IPS-20b (cell line): ENCODE results near the gene TBC1D3B.

Source experiments
- H3K27ac ChIP-seq: one replicate; pipeline ENCODE4 v1.5.1; 2013; ENCODE audit warnings: low read length
- H3K27me3 ChIP-seq: 2 replicates; pipeline ENCODE4 v1.6.1; 2013; ENCODE audit warnings: mild to moderate bottlenecking, low read length, inconsistent platforms; ENCODE audit not compliant: insufficient read depth
- H3K36me3 ChIP-seq: 2 replicates; pipeline ENCODE4 v1.6.1; 2013; ENCODE audit warnings: low read depth, mild to moderate bottlenecking, inconsistent platforms, low read length, moderate library complexity; ENCODE audit not compliant: insufficient read depth
- H3K4me1 ChIP-seq: 2 replicates; pipeline ENCODE4 v1.6.1; 2013; ENCODE audit warnings: mild to moderate bottlenecking, control low read depth, inconsistent platforms, low read length, moderate library complexity; ENCODE audit not compliant: insufficient read depth
- H3K4me3 ChIP-seq: 2 replicates; pipeline ENCODE4 v1.5.1; 2013; ENCODE audit warnings: mild to moderate bottlenecking, low read length, inconsistent platforms
- H3K9ac ChIP-seq: 2 replicates; pipeline ENCODE4 v1.6.1; 2013; ENCODE audit warnings: low read depth, mild to moderate bottlenecking, inconsistent platforms, low read length, moderate library complexity
- H3K9me3 ChIP-seq: 2 replicates; pipeline ENCODE4 v1.6.1; 2013; ENCODE audit warnings: mild to moderate bottlenecking, low read depth, low read length, inconsistent platforms; ENCODE audit not compliant: insufficient read depth

Gene TBC1D3B

GRCh38 chr17:36148559-36149295 is 27.7 kb downstream of the TBC1D3B start:
- Histone ChIP-seq H3K9ac (no peak overlapping the region), H3K4me1 (no peaks in the 10 kb centered on the region), H3K9me3 (no peaks in the 10 kb centered on the region), H3K27ac (no peak overlapping the region), H3K4me3 (no peak overlapping the region), H3K36me3 (no peaks in the 10 kb centered on the region), H3K27me3 (no peaks in the 10 kb centered on the region)

- Histone ChIP-seq H3K36me3 (no peaks in the 10 kb centered on the region), H3K4me3 (no peak overlapping the region), H3K9ac (no peak overlapping the region), H3K9me3 (no peaks in the 10 kb centered on the region), H3K27me3 (no peaks in the 10 kb centered on the region), H3K27ac (no peak overlapping the region), H3K4me1 (no peaks in the 10 kb centered on the region)
Observed at GRCh38 chr17:36147601-36148000, 28.8 kb downstream of the TBC1D3B start.

DNA sequence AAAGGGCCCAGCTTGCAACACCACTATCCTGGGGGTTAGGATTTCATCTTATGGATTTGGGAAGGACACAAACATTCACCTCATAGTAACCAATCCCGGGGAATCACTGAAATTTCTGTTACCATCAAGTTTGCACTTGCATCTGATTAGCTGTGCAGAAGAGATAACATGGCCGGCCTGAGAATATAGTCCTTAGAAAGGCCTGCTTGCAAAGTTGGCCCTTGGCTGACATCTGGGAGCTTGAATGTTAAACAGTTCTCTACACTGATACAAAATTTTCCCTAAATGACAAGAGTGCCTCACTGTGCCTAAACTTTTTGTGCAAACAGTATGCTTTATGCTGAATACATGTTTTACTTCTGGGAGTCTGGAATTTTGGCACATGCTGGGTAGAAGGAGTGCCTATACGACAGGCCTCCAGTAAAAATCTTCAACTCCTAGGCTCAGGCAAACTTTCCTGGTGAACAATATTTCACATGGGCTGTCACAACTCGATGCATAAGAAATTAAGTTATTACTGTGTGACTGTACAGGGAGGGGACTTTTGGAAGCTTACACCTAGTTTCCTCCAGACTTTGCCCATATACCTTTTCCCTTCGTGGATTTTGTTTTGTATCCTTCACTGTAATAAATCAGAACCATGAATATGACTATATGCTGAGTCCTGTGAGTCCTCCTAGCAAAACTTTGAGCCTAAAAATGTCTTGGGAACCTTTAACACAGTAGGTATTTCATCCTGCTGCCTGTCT is 31.3 kb downstream of the TBC1D3B start:
- Histone ChIP-seq H3K27me3 (no peaks in the 10 kb centered on the region), H3K4me1 (no peaks in the 10 kb centered on the region), H3K9me3 (no peaks in the 10 kb centered on the region), H3K9ac (no peak overlapping the region), H3K36me3 (no peaks in the 10 kb centered on the region), H3K4me3 (no peak overlapping the region), H3K27ac (no peak overlapping the region)

DNA sequence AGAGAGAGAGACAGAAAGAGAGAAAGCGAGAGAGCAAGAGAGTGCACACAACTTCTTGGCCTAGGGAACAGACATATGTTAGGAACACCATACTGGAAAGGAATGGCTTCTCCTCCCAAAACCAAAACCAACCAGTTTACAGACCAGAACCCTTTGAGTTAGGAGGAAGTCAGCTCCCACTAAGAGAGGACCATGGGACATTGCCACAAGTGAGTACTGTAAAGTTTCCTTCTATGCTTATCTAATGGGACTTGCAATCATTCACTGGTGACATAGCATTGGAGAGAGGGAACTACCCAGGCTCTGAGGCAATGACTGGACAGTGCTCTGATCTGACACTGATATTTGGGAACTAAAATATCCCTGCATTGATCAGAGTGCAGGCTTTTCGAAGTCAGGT is 32.4 kb downstream of the TBC1D3B start:
- H3K9me3 ChIP-seq = no peaks in the 10 kb centered on the region
- H3K27me3 ChIP-seq = no peaks in the 10 kb centered on the region
- H3K4me3 ChIP-seq = no peak overlapping the region
- no peaks in the 10 kb centered on the region for H3K36me3 ChIP-seq
- no peaks in the 10 kb centered on the region for H3K4me1 ChIP-seq
- no peak overlapping the region for H3K9ac ChIP-seq
- no peak overlapping the region for H3K27ac ChIP-seq

- Histone ChIP-seq H3K4me1 (no peaks in the 10 kb centered on the region), H3K36me3 (no peaks in the 10 kb centered on the region), H3K27me3 (no peaks in the 10 kb centered on the region), H3K9me3 (no peaks in the 10 kb centered on the region), H3K4me3 (no peak overlapping the region), H3K27ac (no peak overlapping the region), H3K9ac (no peak overlapping the region)
Observed at GRCh38 chr17:36142806-36143205, 33.6 kb downstream of the TBC1D3B start.

DNA sequence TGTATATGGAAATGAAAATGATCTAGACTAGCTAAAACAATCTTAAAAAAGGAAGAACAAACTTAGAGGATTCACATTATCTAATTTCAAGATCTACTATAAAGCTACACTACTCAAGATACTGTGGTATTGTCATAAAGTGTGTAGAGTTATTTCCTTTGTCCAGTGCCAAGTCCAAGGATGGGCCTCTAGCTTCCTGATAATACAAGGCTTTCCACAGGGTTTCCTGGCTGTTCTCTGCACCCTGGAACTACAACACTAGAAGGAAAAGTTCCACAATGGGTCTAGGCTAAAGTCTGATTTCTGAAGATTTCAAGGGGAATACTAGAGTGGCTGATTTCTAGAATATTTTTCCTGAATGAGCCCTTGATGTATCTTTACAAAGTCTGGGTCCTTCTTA is 34.2 kb downstream of the TBC1D3B start:
- no peak overlapping the region for H3K27ac ChIP-seq
- H3K36me3 ChIP-seq = no peaks in the 10 kb centered on the region
- H3K4me3 ChIP-seq = no peak overlapping the region
- H3K9me3 ChIP-seq = no peaks in the 10 kb centered on the region
- no peaks in the 10 kb centered on the region for H3K27me3 ChIP-seq
- no peak overlapping the region for H3K9ac ChIP-seq
- no peaks in the 10 kb centered on the region for H3K4me1 ChIP-seq

DNA sequence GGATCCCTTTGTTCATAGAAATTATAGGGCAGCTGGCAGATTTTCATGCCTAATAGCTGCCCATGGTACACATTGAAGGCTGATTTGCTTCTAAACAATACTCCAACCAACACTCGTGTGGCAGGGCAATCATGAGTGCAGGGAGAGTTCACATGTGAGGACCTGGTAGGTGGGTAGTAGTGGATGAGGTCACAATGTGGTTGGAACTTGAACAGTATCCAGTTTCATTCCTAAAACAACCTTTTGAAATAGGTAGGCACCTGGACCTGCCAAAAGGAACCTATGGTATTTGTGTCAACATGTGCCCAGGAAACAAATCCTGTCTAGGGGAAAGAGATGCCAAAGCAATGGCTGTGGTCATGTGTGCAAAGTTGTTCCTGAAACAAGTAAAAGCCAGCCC is 40.0 kb downstream of the TBC1D3B start:
- H3K4me3 ChIP-seq = no peak overlapping the region
- H3K36me3 ChIP-seq = no peaks in the 10 kb centered on the region
- no peaks in the 10 kb centered on the region for H3K4me1 ChIP-seq
- H3K9ac ChIP-seq = no peak overlapping the region
- no peaks in the 10 kb centered on the region for H3K9me3 ChIP-seq
- no peak overlapping the region for H3K27ac ChIP-seq
- no peaks in the 10 kb centered on the region for H3K27me3 ChIP-seq

DNA sequence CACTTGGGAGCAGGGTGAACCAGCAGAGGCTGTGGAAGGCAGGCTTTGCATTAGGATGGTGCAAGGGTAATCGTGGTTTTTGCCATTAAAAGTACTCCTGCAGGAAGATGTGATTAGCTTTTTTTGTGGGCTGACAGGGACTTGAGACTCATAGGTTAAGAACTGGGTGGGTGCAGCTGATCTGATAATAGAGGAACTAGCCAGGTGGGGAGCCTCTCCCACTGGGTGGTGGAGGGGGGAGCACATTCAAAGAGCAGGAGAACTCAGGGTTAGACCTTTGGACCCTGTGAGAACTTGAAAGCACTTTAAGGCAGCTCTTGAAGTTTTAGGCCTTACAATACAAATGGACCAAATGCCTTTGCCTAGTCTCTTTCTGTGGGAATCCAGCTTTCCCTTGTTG is 40.4 kb downstream of the TBC1D3B start:
- H3K4me3 ChIP-seq = no peak overlapping the region
- no peaks in the 10 kb centered on the region for H3K27me3 ChIP-seq
- H3K27ac ChIP-seq = no peak overlapping the region
- no peak overlapping the region for H3K9ac ChIP-seq
- no peaks in the 10 kb centered on the region for H3K9me3 ChIP-seq
- H3K36me3 ChIP-seq = no peaks in the 10 kb centered on the region
- no peaks in the 10 kb centered on the region for H3K4me1 ChIP-seq

DNA sequence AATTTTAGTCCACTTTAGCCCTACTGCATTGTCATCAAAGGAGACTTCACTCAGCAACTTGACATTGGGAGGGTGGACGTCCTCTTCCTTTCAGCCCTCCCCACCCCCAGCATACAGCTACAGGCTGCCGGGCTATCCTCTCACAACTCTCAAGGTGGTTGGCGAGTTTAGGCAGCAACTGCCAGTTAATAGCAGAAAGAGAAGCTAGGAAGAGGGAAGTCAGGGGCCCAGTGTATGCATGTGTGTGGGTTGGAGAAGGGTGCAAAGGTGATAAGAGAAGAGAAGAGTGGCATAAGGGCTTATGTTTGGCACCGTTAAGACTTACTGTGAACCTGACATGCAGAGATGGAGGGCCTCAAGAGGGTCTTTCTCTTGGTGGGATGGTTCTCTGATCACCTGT is 41.0 kb downstream of the TBC1D3B start:
- H3K27me3 ChIP-seq = no peaks in the 10 kb centered on the region
- no peaks in the 10 kb centered on the region for H3K9me3 ChIP-seq
- H3K36me3 ChIP-seq = no peaks in the 10 kb centered on the region
- no peak overlapping the region for H3K9ac ChIP-seq
- H3K4me3 ChIP-seq = no peak overlapping the region
- H3K27ac ChIP-seq = no peak overlapping the region
- H3K4me1 ChIP-seq = no peaks in the 10 kb centered on the region

GRCh38 chr17:36133602-36134236 is 42.7 kb downstream of the TBC1D3B start:
- Histone ChIP-seq H3K4me1 (no peaks in the 10 kb centered on the region), H3K9ac (no peak overlapping the region), H3K27ac (no peak overlapping the region), H3K36me3 (no peaks in the 10 kb centered on the region), H3K9me3 (no peaks in the 10 kb centered on the region), H3K27me3 (no peaks in the 10 kb centered on the region), H3K4me3 (no peak overlapping the region)

DNA sequence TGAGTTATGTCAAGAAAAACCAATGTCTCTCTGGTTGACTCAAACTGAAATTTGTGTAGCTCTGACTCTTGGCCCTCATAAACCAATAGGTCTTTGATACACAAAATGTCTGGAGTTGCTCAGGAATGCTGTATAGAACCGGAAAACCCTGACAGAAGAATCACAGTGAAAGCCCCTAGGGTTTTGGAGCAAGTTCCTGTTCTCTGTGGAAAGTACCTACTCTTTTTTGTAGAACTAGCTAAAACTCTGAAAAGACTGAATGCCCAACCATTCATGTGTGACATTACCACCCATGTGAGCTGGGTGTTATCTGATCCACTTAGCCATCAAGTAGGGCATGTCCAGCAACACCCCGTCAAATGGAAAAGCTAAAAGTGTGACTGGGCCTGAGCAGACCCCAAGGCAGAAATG is 44.0 kb downstream of the TBC1D3B start:
- Histone ChIP-seq H3K9me3 (no peaks in the 10 kb centered on the region), H3K27me3 (no peaks in the 10 kb centered on the region)

GRCh38 chr17:36131931-36132330 is 44.5 kb downstream of the TBC1D3B start:
- no peaks in the 10 kb centered on the region for H3K27me3 ChIP-seq
- no peaks in the 10 kb centered on the region for H3K4me1 ChIP-seq
- H3K9ac ChIP-seq = no peak overlapping the region
- no peaks in the 10 kb centered on the region for H3K36me3 ChIP-seq
- H3K27ac ChIP-seq = no peak overlapping the region
- H3K9me3 ChIP-seq = no peaks in the 10 kb centered on the region
- no peak overlapping the region for H3K4me3 ChIP-seq

More for the DNA sequence above, 44.0 kb downstream of the TBC1D3B start:
- Histone ChIP-seq H3K4me3 (no peak overlapping the region), H3K4me1 (no peaks in the 10 kb centered on the region), H3K27ac (no peak overlapping the region), H3K9ac (no peak overlapping the region), H3K36me3 (no peaks in the 10 kb centered on the region)
